Mesenteric fat pad (tissue), 1 donor: ENCODE results near the gene DOC2A. TPM values are rescaled to one million over a fixed set of nuclear protein-coding genes. Genes with fewer than 3 reads are reported as not detected.

ENCODE experiments used
- DNase-seq: peaks from one replicate; pipeline ENCODE4 v3.0.0-alpha.2; 2020; ENCODE audit warnings: low spot score
- total RNA-seq: library from RNA; stranded (reverse); fragmentation: NEBNext Ultra II Directional; extraction: Animal tissue kit (Norgen Biotek cat#: 25700); gene quantifications from one replicate; pipeline ENCODE4 v1.2.1, GENCODE V29; 2021
- donor health status: DM: yes; HTN: yes; CAD: no.

The DOC2A gene
- total RNA-seq, 1 donor from 2014 or later: 0.42 TPM

DNA sequence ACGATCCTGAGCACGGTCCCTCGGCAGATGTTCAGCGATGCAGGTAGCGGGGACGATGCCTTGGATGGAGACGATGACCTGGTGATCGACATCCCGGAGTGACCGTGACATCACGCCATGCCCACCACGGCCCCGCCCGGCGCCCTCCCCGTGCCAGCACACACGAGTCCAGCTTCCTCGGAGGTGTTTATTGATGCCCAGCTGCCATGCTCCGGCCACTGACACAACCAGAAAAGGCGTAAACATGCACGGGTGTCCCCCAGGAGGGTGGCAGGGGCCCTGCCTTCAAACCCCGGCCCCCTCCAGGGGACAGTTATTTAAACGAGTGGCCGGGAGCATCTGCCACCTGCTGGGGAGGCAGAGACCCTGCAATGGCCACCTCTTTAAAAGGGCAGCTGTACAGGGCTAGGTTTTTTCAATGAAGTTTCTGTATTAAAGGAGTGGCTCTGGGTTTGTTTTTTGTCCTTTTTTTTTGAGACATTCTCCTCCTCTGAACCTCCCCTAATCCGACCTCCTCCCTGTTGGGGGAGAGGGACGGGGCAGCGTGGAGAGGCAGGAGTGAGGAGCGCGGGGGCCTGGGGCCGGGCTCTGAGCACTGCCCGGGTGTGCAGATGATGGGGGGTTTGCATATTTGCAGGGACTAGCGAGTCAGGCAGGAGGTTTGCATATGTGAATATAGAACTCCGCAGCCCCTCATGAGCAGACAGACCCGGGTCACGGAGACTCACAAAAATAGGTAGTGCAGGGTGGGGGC, 5.3 kb downstream of the DOC2A start:
- DNase-seq: no peak

DNA sequence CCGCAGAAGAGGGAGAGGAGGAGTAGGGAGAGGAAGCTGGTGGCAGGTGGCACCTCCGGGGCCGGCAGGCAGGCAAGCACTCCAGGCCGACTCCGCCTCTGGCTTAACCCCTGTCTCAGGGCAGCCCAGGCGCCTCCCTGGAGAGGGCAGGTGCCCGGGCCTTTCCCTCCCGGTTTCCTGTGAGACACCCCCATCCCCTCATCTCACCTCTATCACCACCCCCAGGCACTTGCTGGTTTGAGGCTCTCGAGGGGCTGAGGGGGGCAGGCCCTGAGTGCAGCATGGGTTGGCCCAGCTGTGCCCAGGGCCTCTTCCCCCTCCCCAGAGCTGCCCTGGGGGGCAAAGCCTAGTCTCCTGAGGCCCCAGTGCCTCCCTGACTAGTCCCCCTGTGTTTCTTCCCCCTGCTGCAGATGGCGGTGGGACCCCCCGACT, 6.0 kb downstream of the DOC2A start:
- DNase-seq: no peak

DNA sequence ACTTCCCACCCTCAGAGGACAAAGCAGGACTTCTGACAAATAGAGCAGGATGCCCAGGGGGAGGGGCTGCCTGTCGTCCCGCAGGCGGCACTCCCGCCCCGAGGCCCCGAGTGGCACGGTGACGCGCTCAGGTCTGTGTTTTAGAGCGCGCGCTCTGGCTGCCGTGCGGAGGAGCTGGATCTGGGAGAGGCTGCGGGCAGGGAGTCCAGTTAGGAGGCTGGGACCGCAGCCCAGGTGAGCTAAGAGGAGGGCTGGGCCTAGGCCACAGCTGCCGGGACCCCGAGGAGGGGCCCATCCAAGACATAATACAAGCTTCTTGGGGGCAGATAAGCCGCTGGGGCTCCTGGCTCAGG, 6.4 kb downstream of the DOC2A start:
- DNase-seq: no peak

DNA sequence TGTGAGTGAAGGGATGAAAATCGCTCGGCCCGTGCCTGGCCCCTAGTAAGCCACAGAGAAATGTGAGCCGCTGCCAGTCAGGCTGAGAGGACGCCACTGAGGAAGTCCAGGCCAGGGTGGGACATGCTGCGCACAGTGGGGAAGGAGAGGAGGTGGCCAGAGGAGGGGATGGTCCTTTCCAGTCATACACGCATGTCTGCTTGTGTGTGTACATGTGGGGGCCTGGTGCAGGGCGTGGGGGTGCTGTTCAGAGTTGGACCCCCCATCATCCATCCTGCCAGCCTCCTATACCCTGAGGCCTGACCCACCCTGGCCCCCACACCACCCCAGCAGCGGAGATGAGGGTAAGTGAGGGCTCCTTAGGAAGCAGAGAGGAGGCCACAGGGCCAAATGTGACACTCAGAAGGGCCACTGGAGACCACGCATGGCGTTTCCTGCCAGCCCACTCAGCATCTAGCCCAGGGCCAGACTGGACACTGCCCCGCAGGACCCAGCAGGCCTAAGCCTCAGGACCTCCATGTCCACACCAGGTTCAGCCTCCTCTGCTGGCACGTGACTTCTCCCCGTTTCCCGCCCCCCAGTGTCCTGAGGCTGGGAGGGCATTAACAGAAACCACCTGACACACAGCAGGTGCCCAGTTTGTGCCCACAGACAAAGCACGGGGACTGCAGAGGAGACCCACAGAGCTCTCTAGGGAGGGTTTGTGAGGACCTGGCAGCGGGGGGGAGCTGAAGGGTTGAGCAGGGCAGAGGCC, 7.0 kb downstream of the DOC2A start:
- DNase-seq: no peak

DNA sequence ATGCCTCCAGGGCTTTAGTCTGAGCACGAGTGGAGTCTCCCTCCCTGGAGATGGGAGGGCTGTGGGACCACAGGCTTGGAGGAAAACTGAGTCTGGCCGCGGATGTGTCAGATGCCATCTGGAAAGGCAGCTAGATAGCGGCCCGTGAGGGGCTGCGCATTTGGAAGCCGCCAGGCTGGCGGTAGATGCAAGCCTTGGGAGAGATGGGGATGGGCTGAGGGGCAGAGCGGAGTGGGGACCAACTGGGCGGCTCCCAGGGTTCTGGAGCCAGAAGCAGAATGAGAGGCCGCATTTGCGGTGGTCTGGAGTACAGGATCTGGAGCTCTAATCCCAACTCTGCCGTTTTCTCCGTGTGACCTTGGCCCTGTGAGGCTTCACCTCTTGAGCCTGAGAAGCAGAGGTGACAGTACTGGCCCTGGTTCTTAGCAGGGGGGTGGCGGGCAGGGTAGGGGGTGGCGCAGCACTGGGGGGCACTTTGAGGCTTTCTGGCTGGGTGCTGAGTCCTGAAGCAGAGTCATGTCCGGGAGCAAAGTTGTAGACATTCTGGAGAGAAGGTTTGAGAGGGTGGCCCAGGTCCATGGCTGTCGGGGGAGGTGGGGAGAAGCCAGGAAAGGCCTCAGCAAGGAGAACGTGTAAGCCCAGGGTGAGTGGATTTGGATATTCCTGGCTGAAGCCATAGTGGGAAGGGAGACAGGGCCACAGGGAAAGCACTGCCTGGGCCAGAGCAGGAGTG, 8.0 kb downstream of the DOC2A start:
- DNase-seq: no peak

GRCh38 chr16:30000735-30001631, 9.8 kb downstream of the DOC2A start:
- no peak for DNase-seq

DNA sequence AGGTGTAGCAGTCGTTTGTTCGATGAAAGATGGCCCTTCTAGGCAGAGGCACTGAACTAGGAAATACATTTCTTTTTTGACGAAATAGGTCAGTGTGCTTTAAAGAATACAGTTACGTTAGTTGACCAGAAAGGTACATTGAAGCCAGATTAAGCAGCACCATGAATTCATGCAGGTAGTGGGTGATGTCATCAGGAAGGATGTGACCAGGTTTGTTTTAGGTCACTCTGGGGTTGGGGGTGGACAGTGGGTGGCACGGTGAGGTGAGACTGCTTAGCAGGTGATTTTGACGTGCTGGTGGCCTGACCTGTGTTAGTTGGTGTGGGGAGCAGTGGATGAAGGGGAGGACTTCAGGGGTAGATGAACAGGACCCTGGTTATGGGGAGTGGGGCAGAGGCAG, 11.2 kb downstream of the DOC2A start:
- DNase-seq: no peak

DNA sequence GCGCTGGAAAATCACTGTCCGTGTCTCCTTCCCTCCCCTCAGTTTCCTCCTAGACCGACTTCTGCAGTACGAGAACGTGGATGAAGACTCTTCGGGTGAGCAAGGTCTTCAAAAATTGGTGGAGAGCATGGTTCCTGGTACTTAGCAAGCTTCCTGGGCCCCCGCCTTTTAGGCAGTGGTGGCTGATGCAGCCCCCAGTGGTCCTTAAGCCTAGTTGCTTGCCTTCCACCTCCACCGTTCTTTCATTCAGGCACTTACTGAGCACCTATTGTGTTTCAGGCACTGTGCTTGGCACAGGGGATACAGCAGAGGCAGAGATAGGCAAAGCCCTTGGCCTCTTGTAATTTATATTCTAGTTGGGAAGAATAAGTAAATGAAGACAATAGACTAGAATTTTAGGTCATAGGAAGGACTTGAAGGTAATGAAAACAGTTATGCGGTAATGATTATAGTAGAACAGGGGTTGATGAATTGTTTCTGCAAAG, 14.0 kb downstream of the DOC2A start:
- DNase-seq: no peak

DNA sequence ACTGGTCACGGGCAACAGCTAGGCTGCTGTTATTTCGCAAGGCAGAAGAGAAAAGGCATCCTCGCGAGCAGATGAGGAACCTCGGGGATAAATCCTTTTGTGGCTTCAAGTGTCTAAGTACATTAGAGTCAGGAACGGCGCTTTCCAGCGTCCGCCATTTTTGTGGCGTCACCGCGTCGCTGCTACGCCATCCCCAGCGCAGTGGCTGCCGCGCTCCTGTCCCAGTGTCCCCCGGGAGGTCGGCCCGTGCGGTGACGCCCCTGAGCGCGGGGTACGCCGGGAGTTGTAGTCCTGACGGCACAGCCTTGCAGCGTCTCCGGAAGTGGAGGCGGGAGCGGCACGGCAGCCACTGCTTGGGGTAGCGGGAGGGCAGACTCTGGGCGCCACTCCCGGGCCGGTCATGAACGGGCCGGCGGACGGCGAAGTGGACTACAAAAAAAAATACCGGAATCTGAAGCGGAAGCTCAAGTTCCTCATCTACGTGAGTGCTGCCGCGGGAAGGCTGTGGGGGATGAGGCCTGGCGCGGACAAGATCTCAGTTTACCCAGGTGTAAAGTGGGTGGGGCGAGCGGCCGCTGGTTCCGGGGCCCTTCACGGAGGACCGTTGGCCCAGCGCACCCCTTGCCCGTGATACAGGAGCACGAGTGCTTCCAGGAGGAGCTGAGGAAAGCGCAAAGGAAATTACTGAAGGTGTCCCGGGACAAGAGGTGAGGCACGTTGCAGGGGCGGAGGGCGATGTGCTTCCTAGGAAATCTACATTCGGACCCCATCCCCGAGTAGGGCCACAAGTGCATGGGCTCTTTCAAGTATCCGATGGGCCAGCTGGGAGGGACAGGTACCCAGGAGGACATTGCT, 14.7 kb downstream of the DOC2A start, which contains the start of gene INO80E:
Gene INO80E (plus strand): TSS at position 331 of the 855 bp plus-strand sequence. CDS start 70 bp downstream, at position 401.
- DNase-seq: peak; percentile 100

GRCh38 chr16:29995324-29995910, 15.4 kb downstream of the DOC2A start, which contains the start of gene HIRIP3:
Gene HIRIP3, minus strand, starts transcription at chr16:29995617. Its CDS starts 12 bp downstream, at chr16:29995605.
- peak; percentile 96 for DNase-seq

DNA sequence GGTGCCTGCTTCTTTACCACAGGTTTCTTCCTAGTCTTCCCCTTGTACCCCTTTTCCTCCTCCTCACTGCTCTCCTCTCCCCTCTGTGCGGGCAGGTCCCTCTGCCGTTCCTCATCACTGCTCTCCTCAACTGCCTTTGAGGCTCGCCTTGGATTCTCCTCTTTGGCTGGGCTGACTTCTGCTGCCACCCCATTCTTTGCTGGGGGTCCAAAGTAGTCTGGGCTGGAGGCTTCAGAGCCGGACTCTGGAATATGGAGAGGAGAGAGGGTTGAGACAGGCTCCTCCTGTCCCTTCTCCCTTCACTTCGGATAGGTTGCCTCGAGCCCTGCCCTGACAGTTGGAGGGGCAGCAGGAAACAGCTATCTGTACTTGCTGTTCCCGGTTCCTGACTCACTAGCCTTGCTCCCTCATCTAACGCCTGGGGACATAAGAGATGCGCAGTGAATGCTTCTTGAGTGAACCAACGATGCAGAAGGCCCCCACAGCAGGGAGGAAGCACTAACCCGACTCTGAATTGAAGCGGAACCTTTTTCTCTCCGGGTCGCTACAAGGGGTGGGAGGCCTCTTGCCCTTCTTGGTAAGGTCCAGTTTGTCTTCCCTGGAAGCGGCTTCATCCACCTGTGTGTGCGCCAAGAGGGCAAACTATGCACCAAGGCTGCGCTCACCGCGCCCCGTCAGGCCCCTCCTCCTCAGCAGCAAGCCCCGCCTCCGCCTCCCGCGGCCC, 16.1 kb downstream of the DOC2A start:
- DNase-seq: no peak

- no peak for DNase-seq
These were observed 16.8 kb downstream of the DOC2A start for GRCh38 chr16:29993903-29994599.

- DNase-seq: no peak
These were observed 17.5 kb downstream of the DOC2A start for GRCh38 chr16:29993191-29993902.

GRCh38 chr16:29992344-29992967, 18.4 kb downstream of the DOC2A start:
- DNase-seq: no peak

GRCh38 chr16:29991571-29991904, 19.3 kb downstream of the DOC2A start:
- no peak for DNase-seq

GRCh38 chr16:29990883-29991570, 19.8 kb downstream of the DOC2A start:
- DNase-seq: no peak
